ENCODE results near the gene ENPP6. TPM values are rescaled to one million over a fixed set of nuclear protein-coding genes. Genes with fewer than 3 reads are reported as not detected.

The ENPP6 gene
- total and polyA plus RNA-seq, 2 of the 13 experiments (the other 11 are each of a cell fraction or from before 2014, with no cell fraction given), result not detected

DNA sequence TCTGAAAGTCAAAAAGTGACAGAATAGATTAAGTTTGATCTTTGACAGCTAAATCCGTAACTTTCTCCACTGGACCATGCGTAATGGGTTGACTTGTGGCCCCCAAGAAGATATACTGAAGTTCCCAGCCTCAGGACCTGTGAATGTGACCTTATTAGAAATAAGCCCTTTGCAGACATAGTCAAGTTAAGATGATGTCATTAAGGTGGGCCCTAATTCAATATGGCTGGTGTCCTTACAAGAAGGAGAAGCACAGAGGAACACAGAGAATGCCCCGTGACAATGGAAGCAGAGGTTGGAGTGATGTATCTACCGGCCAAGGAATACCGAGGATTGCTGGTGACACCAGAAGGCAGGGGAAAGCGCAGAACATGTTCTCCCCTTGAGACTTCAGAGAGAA, 14.4 kb downstream of the ENPP6 start:
- intact Hi-C loops (cut with micrococcal nuclease; ENCODE audit: unreplicated experiment), result no loop called here
- Histone ChIP-seq H3K9ac (ENCODE audit: insufficient read depth, low read depth, low read length) (no peak overlapping the region), H3K4me1 (ENCODE audit: insufficient read depth, low read length) (no peaks in the 10 kb centered on the region; the same call in 1 of the 2 replicates), H4K20me1 (ENCODE audit: insufficient read depth, low read length) (no peaks in the 10 kb centered on the region), H3K9me3 (ENCODE audit: low read length) (no peaks in the 10 kb centered on the region), H3K27me3 (ENCODE audit: control insufficient read depth in 1 of 2, insufficient read depth in 2 of 2, low read length in 2 of 2) (peaks cover 3 to 15% of the 10 kb centered on the region in 2 experiments; a peak in 2 of 5 replicates), H2AFZ (ENCODE audit: low read length) (no peak overlapping the region), H3K4me3 (replicated peaks in 1 of 3; ENCODE audit: insufficient read depth in 1 of 3, low read depth in 2 of 3, low read length in 3 of 3) (no peak overlapping the region), H3K36me3 (replicated peaks in 1 of 2; ENCODE audit: control insufficient read depth in 1 of 2, insufficient read depth in 2 of 2, low read length in 2 of 2) (no peaks in the 10 kb centered on the region), H3K27ac (ENCODE audit: extremely low read length, insufficient read depth, low read length) (no peak overlapping the region), H3K4me2 (ENCODE audit: low read depth, low read length) (no peak overlapping the region), H3K79me2 (ENCODE audit: insufficient read depth, low read length) (no peaks in the 10 kb centered on the region)
- WGBS (ENCODE audit: low lambda C conversion rate), result 83% methylated on average over 6 of the region's 6 CpGs
- FAIRE-seq, result no peak
- no peak for TF ChIP-seq ZNF816 (CRISPR knock-in tag; IDR thresholded peaks at IDR 0.05; ENCODE audit: borderline replicate concordance)
- peak; percentile 78 for TF ChIP-seq ATF7 (IDR thresholded peaks at IDR 0.05)
- TF ChIP-seq ATF7 (CRISPR knock-in tag; IDR thresholded peaks at IDR 0.05), result no peak
- no peak for TF ChIP-seq CEBPB (IDR thresholded peaks at IDR 0.05; ENCODE audit: borderline replicate concordance, low read depth, low read length)
- DNase-seq (ENCODE audit: low spot score), result no peak
- ATAC-seq, result no peak
- in situ Hi-C loops (cut with HindIII; ENCODE audit: extremely low pct_ligation_motif_present, low pct_unique_long_range_greater_than_20kb), result no loop called here
- POLR2A ChIA-PET, result no interaction called here
- BruUV-seq (replicated peaks), result no TSS peak
- CTCF ChIA-PET (ENCODE audit: low intra/inter-chr PET ratio, low total read pairs), result no interaction called here

DNA sequence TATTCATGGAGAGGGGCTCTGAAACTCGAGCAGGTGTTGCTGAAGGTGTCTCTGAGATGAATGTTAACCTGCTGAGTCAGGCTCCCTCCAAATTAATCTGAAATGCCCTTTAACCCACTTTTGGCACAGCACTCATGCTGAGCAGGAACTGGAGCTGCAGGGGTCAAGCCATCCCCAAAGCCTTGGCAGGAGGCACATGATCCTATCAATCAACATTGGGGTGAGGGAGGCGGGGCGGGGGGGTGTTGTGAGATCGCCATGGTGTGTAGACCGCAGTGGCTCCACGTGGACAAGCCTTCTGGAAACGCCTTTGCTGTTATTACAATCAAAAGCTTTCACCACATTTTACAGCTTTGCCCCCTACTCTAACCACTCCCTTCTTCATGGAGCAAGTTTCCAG, 16.5 kb downstream of the ENPP6 start:
- BruUV-seq (replicated peaks), result no TSS peak
- Histone ChIP-seq H3K27me3 (ENCODE audit: control insufficient read depth in 1 of 2, insufficient read depth in 2 of 2, low read length in 2 of 2) (peaks cover 2 to 15% of the 10 kb centered on the region in 2 experiments; a peak in 2 of 5 replicates), H3K9ac (ENCODE audit: insufficient read depth, low read depth, low read length) (no peak overlapping the region), H2AFZ (ENCODE audit: low read length) (no peak overlapping the region), H4K20me1 (ENCODE audit: insufficient read depth, low read length) (no peaks in the 10 kb centered on the region), H3K27ac (ENCODE audit: extremely low read length, insufficient read depth, low read length) (no peak overlapping the region), H3K4me3 (replicated peaks in 1 of 3; ENCODE audit: insufficient read depth in 1 of 3, low read depth in 2 of 3, low read length in 3 of 3) (no peak overlapping the region), H3K79me2 (ENCODE audit: insufficient read depth, low read length) (no peaks in the 10 kb centered on the region), H3K36me3 (replicated peaks in 1 of 2; ENCODE audit: control insufficient read depth in 1 of 2, insufficient read depth in 2 of 2, low read length in 2 of 2) (no peaks in the 10 kb centered on the region), H3K9me3 (ENCODE audit: low read length) (no peaks in the 10 kb centered on the region), H3K4me1 (ENCODE audit: insufficient read depth, low read length) (no peaks in the 10 kb centered on the region; the same call in 1 of the 2 replicates), H3K4me2 (ENCODE audit: low read depth, low read length) (no peak overlapping the region)
- POLR2A ChIA-PET, result no interaction called here
- CTCF ChIA-PET (ENCODE audit: low intra/inter-chr PET ratio, low total read pairs), result no interaction called here
- WGBS (ENCODE audit: low lambda C conversion rate), result 70% methylated on average over 6 of the region's 7 CpGs
- intact Hi-C loops (cut with micrococcal nuclease; ENCODE audit: unreplicated experiment), result no loop called here
- in situ Hi-C loops (cut with HindIII; ENCODE audit: extremely low pct_ligation_motif_present, low pct_unique_long_range_greater_than_20kb), result no loop called here
- FAIRE-seq (no peak), DNase-seq (ENCODE audit: low spot score) (no peak), ATAC-seq (no peak)
- TF ChIP-seq HOXD1 (CRISPR knock-in tag; IDR thresholded peaks at IDR 0.05) (no peak), SNRNP70 (IDR thresholded peaks at IDR 0.05; ENCODE audit: low read depth, low read length) (no peak), CBX5 (CRISPR knock-in tag; IDR thresholded peaks at IDR 0.05; ENCODE audit: borderline replicate concordance) (no peak), NR2F2 (IDR thresholded peaks at IDR 0.05; ENCODE audit: borderline replicate concordance, low read depth) (no peak), RCOR2 (CRISPR knock-in tag; IDR thresholded peaks at IDR 0.05) (no peak), ZNF678 (CRISPR knock-in tag; IDR thresholded peaks at IDR 0.05) (no peak), NAIF1 (CRISPR knock-in tag; IDR thresholded peaks at IDR 0.05; ENCODE audit: borderline replicate concordance) (no peak)
- TF ChIP-seq, protein P1, sequence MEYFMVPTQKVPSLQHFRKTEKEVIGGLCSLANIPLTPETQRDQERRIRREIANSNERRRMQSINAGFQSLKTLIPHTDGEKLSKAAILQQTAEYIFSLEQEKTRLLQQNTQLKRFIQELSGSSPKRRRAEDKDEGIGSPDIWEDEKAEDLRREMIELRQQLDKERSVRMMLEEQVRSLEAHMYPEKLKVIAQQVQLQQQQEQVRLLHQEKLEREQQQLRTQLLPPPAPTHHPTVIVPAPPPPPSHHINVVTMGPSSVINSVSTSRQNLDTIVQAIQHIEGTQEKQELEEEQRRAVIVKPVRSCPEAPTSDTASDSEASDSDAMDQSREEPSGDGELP (IDR thresholded peaks at IDR 0.05; ENCODE audit: borderline replicate concordance, low read depth), result no peak
- TF ChIP-seq, protein P2, sequence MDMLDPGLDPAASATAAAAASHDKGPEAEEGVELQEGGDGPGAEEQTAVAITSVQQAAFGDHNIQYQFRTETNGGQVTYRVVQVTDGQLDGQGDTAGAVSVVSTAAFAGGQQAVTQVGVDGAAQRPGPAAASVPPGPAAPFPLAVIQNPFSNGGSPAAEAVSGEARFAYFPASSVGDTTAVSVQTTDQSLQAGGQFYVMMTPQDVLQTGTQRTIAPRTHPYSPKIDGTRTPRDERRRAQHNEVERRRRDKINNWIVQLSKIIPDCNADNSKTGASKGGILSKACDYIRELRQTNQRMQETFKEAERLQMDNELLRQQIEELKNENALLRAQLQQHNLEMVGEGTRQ (IDR thresholded peaks at IDR 0.05; ENCODE audit: low read depth, low read length), result no peak
- TF ChIP-seq, protein P2 (CRISPR knock-in tag; IDR thresholded peaks at IDR 0.05; ENCODE audit: borderline replicate concordance), result no peak
- TF ChIP-seq, protein P3, sequence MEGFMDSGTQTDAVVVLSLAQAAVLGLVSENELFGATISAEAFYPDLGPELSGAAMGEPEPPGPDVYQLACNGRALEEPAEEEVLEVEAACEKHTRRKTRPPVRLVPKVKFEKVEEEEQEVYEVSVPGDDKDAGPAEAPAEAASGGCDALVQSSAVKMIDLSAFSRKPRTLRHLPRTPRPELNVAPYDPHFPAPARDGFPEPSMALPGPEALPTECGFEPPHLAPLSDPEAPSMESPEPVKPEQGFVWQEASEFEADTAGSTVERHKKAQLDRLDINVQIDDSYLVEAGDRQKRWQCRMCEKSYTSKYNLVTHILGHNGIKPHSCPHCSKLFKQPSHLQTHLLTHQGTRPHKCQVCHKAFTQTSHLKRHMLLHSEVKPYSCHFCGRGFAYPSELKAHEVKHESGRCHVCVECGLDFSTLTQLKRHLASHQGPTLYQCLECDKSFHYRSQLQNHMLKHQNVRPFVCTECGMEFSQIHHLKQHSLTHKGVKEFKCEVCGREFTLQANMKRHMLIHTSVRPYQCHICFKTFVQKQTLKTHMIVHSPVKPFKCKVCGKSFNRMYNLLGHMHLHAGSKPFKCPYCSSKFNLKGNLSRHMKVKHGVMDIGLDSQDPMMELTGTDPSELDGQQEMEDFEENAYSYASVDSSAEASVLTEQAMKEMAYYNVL (CRISPR knock-in tag; IDR thresholded peaks at IDR 0.05; ENCODE audit: borderline replicate concordance), result no peak

Measured in HepG2 (cell line).